Subcutaneous adipose tissue (tissue), 4 donors: ENCODE data around the gene RPL7A. TPM values are rescaled to one million over a fixed set of nuclear protein-coding genes. Genes with fewer than 3 reads are reported as not detected.

Experiments used
- CTCF ChIP-seq: fragments of 450-650 bp; IDR thresholded peaks from one replicate; pipeline ENCODE4 v1.5.1; 2016; ENCODE audit warnings: low read depth, mild to moderate bottlenecking, control low read depth, antibody characterized with exemption, moderate library complexity
- total RNA-seq, 4 donors: library from RNA; depleted of rRNA; stranded (reverse); fragments of >200 nt; gene quantifications; one replicate each; pipeline ENCODE4 v1.1.0, GENCODE V29; 2016

The RPL7A gene
- total RNA-seq, 4 donors from 2014 or later: 1,241 to 1,737 (median 1,633) TPM

- no peak for TF ChIP-seq CTCF
Observed at GRCh38 chr9:133306242-133307204, 41.5 kb upstream of the RPL7A start.

- no peak for TF ChIP-seq CTCF
Observed at GRCh38 chr9:133307301-133307700, 40.7 kb upstream of the RPL7A start.

DNA sequence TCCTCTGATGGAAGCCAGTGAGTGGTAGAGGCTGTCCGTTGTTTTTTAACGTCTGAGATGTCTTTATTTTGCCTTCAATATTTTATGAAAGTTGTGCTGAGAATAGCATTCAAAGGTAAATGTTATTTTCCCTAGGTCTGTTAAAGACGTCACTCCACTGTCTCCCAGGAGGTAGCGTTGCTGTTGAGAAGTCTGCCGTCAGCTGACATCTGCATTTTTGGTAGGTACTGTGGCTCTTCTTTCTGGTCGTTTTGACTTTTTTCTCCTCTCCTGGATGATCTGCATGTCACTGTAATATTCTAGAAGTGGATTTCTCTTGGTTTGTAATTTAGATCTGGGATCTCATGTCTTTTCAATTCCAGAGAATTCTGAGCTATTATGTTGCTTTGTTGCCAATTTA lies 38.4 kb upstream of the RPL7A start:
- no peak for TF ChIP-seq CTCF

GRCh38 chr9:133315997-133316396 lies 32.0 kb upstream of the RPL7A start:
- TF ChIP-seq CTCF: no peak

DNA sequence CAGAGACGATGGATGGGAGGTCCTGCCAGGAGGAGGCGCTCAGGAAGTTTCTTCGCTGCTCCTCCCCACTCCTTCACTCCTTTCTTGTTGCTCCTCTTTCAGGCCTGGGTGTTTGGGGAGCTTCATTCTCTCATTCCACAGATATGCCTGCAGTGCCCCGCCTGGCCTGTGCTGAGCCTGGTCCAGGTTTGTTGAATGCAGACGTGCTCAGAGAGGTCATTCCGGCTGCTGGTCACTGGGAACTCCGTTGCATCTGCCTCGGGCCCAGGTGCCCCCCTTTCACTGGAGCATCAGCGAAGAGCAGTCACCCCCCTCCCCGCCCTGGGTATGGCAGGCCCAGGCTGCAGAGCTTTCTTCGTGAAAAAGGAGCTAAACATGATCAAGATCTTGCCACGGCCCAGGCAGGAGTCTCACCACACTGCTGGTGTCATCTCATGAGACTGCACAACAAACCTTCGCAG lies 27.6 kb upstream of the RPL7A start:
- no peak for TF ChIP-seq CTCF

GRCh38 chr9:133321411-133321935 lies 26.5 kb upstream of the RPL7A start:
- no peak for TF ChIP-seq CTCF

DNA sequence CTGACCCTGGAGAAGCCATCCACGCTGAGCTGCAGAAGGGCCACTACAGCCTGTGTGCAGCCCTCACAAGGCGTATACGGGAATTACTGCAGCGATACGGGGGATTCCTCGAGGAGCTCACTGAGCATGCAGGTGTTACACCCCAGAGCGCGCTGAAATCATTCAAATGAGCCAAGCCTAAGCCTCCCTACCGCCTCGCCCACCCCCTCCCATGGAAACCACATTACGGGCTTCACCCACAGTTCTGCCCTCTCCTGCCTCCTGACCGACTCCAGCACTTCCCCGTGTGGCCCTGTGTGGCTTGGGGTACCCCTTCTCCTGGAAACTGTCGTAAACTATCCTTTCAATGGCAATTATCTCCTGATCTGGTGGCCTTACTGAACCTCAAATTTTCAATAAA lies 25.3 kb upstream of the RPL7A start:
- no peak for TF ChIP-seq CTCF
